Activated gamma-delta T cell treated with anti-CD3 and anti-CD28 coated beads, Interleukin-2, amount 50 U/mL, for 16 hours (primary cell): ENCODE measurements around the gene GPX4.
A peak's percentile ranks its signal among the peaks of the same experiment; 100 is the strongest.

Experiments
- DNase-seq: peaks from one replicate; pipeline ENCODE4 v3.0.0-alpha.2; 2020; ENCODE audit warnings: low read depth

GPX4 gene

GRCh38 chr19:1084024-1084868 is 19.5 kb upstream of the GPX4 start:
- DNase-seq, result no peak

- no peak for DNase-seq
Observed at GRCh38 chr19:1085053-1085658, 18.6 kb upstream of the GPX4 start.

GRCh38 chr19:1085676-1086442 is 17.9 kb upstream of the GPX4 start:
- DNase-seq, result no peak

GRCh38 chr19:1086613-1087012 is 17.2 kb upstream of the GPX4 start:
- DNase-seq, result no peak

GRCh38 chr19:1087813-1088415 is 15.9 kb upstream of the GPX4 start:
- DNase-seq, result no peak

DNA sequence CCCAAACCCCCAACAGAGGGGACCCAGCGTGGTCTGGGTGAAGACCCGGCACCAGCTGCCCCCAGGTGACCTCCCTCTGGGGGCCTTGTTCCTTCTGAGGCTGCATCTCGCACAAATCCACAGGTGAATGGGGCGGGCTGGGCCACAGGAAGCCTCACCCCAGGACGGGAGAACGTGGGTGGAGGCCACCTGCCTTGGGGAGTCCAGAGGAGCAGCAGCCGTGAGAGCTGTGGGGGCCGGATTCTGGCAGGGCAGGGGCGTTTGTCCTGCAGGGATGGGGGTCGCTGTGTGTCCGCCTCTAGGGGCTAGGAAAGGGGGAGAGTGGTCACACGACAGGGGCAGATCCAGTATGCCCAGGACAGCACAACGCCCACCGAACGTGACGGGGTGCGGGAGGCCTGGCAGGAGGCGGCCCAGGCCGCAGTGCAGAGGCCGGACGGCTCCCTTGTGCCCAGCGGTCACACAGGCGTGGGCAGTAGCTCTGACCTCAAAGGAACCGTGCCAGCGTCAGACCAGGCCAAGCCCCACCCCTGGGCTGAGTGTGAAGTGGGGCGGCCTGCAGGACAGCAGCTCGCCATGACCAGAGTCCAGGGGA is 15.3 kb upstream of the GPX4 start:
- no peak for DNase-seq

DNA sequence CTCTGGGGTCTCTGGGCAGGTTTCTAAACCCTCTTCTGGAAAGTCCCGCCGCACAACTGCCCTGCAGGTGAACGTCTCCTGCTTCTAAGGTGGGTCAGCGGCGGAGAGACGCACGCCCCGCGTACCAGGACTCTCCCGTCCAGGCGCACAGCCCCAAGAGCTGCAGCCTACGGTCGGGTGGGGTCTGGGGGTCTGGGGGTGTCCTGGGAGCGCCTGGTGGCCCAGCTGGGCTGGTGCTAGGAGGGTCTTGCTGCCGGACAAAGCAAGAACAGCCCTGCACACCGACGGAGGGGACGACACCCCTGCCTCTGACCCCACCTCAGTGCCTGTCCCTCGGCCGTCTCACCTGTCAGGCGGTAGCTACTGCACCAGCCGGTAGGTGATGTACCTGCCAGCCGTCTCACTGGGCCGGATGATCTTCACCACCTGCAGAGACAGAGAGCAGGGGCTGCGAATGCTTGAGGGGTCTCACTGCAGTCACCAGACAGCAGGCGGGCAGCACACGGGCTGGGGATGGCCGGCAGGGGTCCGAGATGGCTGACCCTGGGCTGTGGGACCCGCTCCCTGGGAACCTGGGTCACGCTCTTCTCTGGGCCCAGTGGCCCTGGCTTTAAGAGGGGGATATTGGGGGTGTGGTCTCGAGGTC is 14.5 kb upstream of the GPX4 start:
- no peak for DNase-seq

- no peak for DNase-seq
Observed at GRCh38 chr19:1089891-1090290, 13.9 kb upstream of the GPX4 start.

DNA sequence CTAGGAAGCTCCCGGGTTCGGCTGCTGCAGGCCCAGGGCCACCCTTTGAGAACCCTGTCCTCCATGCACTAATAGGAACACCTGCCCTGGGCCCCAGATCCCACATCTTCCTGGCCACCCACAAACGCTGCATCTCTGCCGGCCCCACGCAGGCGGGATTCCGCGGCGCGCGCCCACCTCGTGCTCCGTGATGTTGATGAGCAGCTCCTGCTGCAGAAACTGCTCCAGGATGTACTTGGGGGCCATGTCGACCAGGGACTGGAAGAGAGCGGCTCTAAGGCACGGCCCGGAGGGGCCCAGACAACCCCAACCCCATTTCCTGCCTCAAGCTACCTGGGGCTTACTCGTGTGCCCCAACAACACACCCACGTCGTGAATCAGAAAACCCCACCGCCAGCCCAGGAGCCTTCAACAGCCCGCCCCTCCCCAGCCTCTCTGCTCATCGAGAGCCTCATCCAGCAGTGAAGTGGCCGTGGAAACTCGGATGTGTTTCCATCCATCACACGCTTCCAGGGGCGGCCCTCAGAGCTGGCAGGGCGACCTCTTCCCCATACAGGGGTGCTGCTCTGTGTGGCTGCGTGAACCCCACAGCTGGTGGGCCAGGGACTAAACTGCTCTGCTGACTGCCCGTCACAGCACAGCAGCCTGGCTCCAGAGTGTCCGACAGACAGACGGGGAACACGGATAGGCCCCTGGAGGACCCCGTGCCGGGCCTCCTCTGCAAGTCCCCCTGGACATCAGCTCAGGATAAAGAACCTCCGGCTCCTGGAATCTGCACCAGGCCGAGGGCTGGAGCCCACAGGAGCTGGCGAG is 12.9 kb upstream of the GPX4 start:
- DNase-seq, result no peak

GRCh38 chr19:1091544-1092175 is 12.1 kb upstream of the GPX4 start:
- DNase-seq, result no peak

- no peak for DNase-seq
Observed at GRCh38 chr19:1093330-1093729, 10.5 kb upstream of the GPX4 start.

GRCh38 chr19:1093811-1094553 is 9.8 kb upstream of the GPX4 start:
- DNase-seq, result no peak

GRCh38 chr19:1094655-1094977 is 9.2 kb upstream of the GPX4 start:
- DNase-seq, result no peak

DNA sequence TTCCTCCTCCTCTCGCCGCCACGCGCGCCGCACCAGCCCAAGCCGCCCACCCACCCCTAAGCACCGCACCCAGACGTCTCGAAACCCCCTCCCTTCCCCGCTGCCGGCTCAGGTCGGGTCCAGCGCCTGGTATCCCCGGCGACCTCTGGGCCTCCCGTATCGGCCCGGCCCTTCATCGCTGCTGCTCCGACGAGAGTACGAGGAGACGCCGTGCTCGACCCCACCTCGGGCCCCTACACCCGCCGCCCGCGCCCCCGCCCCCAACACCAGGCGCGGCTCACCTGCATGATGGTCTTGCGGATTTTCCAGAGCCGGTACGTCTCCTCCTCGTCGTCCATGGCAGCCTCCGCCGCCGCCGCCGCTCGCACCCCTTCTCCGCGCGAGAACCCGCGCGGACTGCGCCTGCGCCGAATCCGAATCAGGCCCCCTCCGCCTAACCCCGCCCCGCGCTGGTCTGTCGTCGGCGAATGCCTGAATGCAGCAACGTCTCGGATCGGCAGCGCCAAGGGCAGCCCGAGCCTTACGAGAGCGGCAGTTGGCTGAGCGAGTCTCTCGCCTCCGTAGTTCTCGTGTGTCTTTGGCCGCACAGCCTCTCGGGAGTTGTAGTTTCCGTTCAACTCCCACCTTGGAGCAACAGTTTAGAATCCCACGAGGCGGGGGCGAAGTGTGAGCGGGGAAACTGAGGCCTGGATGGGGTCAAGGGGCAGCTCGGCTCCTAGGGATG is 8.7 kb upstream of the GPX4 start, which contains the start of gene POLR2E:
POLR2E (minus strand) TSS at position 398 of the 724 bp plus-strand sequence; CDS start at position 338, 60 bp downstream.
- peak; percentile 98 for DNase-seq

DNA sequence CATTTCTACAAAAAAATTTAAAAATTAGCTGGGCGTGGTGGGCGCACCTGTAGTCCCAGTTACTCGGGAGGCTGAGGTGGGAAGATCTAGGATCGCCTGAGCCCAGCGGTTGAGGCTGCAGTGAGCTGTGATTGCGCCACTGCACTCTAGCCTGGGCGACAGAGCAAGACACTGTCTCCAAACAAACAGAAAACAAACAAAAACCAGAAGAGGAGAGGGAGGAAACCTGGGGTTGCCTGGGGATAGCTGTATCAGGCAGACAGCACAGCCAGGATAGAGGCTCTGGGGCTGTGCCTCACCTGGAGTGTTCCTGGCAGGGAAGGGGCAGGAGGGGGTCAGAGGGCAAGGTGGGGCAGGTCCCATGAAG is 6.0 kb upstream of the GPX4 start:
- no peak for DNase-seq

GRCh38 chr19:1098177-1099051 is 5.4 kb upstream of the GPX4 start:
- DNase-seq, result no peak

GRCh38 chr19:1101337-1101698 is 2.5 kb upstream of the GPX4 start:
- DNase-seq, result no peak
